Keratinocyte (primary cell): ENCODE data around the gene CPAMD8. TPM values are rescaled to one million over a fixed set of nuclear protein-coding genes. Genes with fewer than 3 reads are reported as not detected.

Source experiments
- DNase-seq: peaks from one replicate; pipeline ENCODE4 v3.0.0-alpha.2; 2011; ENCODE audit warnings: low read depth, missing footprints, low spot score
- FAIRE-seq: peaks from 2 replicates; lab custom pipeline; 2011; peaks lifted over from hg19 to GRCh38; lab: Jason Lieb, UNC
- H2AFZ ChIP-seq: 2 replicates; pipeline ENCODE4 v1.6.0; 2012; ENCODE audit warnings: low read length, control low read depth, inconsistent platforms; ENCODE audit not compliant: control insufficient read depth
- H3K27ac ChIP-seq: 2 replicates; pipeline ENCODE4 v1.5.1; 2011; ENCODE audit warnings: low read length; ENCODE audit not compliant: control insufficient read depth, insufficient read depth
- H3K27me3 ChIP-seq: 3 replicates; pipeline ENCODE4 v1.6.0; 2011; ENCODE audit warnings: low read length; ENCODE audit not compliant: control insufficient read depth, insufficient read depth; ENCODE audit errors: extremely low read depth
- H3K36me3 ChIP-seq, 2 experiments: 2 replicates in 1 of 2; 3 replicates in 1 of 2; pipeline ENCODE4 v1.5.1; 2011; ENCODE audit warnings: low read length in 2 of 2, mild to moderate bottlenecking in 1 of 2; ENCODE audit not compliant: control insufficient read depth in 2 of 2, insufficient read depth in 2 of 2; ENCODE audit errors: extremely low read depth in 1 of 2
- H3K4me1 ChIP-seq: 3 replicates; pipeline ENCODE4 v1.5.1; 2011; ENCODE audit warnings: low read length; ENCODE audit not compliant: control insufficient read depth, insufficient read depth; ENCODE audit errors: extremely low read depth
- H3K4me2 ChIP-seq: 3 replicates; pipeline ENCODE4 v1.6.0; 2011; ENCODE audit warnings: low read depth, low read length; ENCODE audit not compliant: control insufficient read depth, insufficient read depth; ENCODE audit errors: extremely low read depth
- H3K4me3 ChIP-seq, 3 experiments: fragments of 200-600 bp in 1 of 3; sonication (generic) in 1 of 3; 2 replicates in 2 of 3; 3 replicates in 1 of 3; pipeline ENCODE4 v1.5.1; 2011 to 2016; ENCODE audit warnings: low read length in 3 of 3, mild to moderate bottlenecking in 3 of 3, control low read depth in 2 of 3, inconsistent platforms in 1 of 3, low read depth in 1 of 3, mixed read lengths in 1 of 3, mixed run types in 1 of 3, moderate library complexity in 1 of 3; ENCODE audit not compliant: control insufficient read depth in 2 of 3, insufficient read depth in 2 of 3; ENCODE audit errors: extremely low read depth in 1 of 3
- H3K79me2 ChIP-seq: 2 replicates; pipeline ENCODE4 v1.6.0; 2012; ENCODE audit warnings: low read length; ENCODE audit not compliant: control insufficient read depth, insufficient read depth
- H3K9ac ChIP-seq: 3 replicates; pipeline ENCODE4 v1.6.0; 2011; ENCODE audit warnings: low read length; ENCODE audit not compliant: control insufficient read depth, insufficient read depth; ENCODE audit errors: extremely low read depth
- H3K9me1 ChIP-seq: 3 replicates; pipeline ENCODE4 v1.6.0; 2011; ENCODE audit warnings: low read length; ENCODE audit not compliant: control insufficient read depth, insufficient read depth; ENCODE audit errors: extremely low read depth
- H3K9me3 ChIP-seq: 2 replicates; pipeline ENCODE4 v1.5.1; 2012; ENCODE audit warnings: low read depth, low read length; ENCODE audit not compliant: control insufficient read depth
- H4K20me1 ChIP-seq: 3 replicates; pipeline ENCODE4 v1.6.0; 2011; ENCODE audit warnings: low read length; ENCODE audit not compliant: control insufficient read depth, insufficient read depth; ENCODE audit errors: extremely low read depth
- EZH2 ChIP-seq: IDR thresholded peaks from one replicate; pipeline ENCODE4 v1.6.1; 2012; ENCODE audit warnings: inconsistent platforms, mild to moderate bottlenecking, low read length, moderate library complexity
- dilution Hi-C: fragments of 300-500 bp; cut with MboI; formaldehyde crosslinking; loops from one replicate; pipeline ENCODE4 v1.7.0; 2020; ENCODE audit warnings: low sequenced_read_pairs; ENCODE audit not compliant: extremely low pct_ligation_motif_present
- polyA plus RNA-seq, 5 experiments: library from polyadenylated mRNA; depleted of rRNA in 3 of 5; stranded (reverse) in 3 of 5; stranded (forward) in 1 of 5; unstranded in 1 of 5; fragments of >200 nt; gene quantifications; 1 replicate in 1 of 5; 2 replicates in 3 of 5; 3 replicates in 1 of 5; pipeline versions ENCODE4 v1.2.1 to v1.2.3, GENCODE V29; 2011 to 2012; ENCODE audit warnings: missing spikeins in 2 of 5, low read depth in 1 of 5, low replicate concordance in 1 of 5
- TF ChIP-seq, protein P1 (sequence below), 3 experiments: IDR thresholded peaks in 1 of 3; conservative IDR thresholded peaks in 1 of 3; optimal IDR thresholded peaks in 1 of 3; 2 replicates in 2 of 3; 3 replicates in 1 of 3; pipeline versions ENCODE3 to v1.5.1; 2011; ENCODE audit warnings: low read length in 3 of 3, mild to moderate bottlenecking in 3 of 3, moderate library complexity in 2 of 3, control low read depth in 1 of 3, inconsistent platforms in 1 of 3; ENCODE audit not compliant: insufficient read depth in 2 of 3; ENCODE audit errors: extremely low read depth in 1 of 3

CPAMD8 gene
- polyA plus RNA-seq, 1 donor (not counting 4 experiments of a cell fraction or from before 2014, with no cell fraction given) = 0.38 TPM

- Histone ChIP-seq H3K9me3 (no peaks in the 10 kb centered on the region), H3K27me3 (no peaks in the 10 kb centered on the region), H3K27ac (no peak overlapping the region), H3K79me2 (no peaks in the 10 kb centered on the region), H2AFZ (no peak overlapping the region), H3K4me3 (no peak overlapping the region), H3K36me3 (no peaks in the 10 kb centered on the region), H3K4me2 (no peak overlapping the region), H4K20me1 (no peaks in the 10 kb centered on the region), H3K4me1 (no peaks in the 10 kb centered on the region), H3K9me1 (no peaks in the 10 kb centered on the region), H3K9ac (no peak overlapping the region)
- TF ChIP-seq, protein P1, sequence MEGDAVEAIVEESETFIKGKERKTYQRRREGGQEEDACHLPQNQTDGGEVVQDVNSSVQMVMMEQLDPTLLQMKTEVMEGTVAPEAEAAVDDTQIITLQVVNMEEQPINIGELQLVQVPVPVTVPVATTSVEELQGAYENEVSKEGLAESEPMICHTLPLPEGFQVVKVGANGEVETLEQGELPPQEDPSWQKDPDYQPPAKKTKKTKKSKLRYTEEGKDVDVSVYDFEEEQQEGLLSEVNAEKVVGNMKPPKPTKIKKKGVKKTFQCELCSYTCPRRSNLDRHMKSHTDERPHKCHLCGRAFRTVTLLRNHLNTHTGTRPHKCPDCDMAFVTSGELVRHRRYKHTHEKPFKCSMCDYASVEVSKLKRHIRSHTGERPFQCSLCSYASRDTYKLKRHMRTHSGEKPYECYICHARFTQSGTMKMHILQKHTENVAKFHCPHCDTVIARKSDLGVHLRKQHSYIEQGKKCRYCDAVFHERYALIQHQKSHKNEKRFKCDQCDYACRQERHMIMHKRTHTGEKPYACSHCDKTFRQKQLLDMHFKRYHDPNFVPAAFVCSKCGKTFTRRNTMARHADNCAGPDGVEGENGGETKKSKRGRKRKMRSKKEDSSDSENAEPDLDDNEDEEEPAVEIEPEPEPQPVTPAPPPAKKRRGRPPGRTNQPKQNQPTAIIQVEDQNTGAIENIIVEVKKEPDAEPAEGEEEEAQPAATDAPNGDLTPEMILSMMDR (optimal IDR thresholded peaks at IDR 0.05 in 1 of 3, IDR thresholded peaks at IDR 0.05 in 1 of 3, conservative IDR thresholded peaks at IDR 0.05 in 1 of 3; ENCODE audit: extremely low read depth in 1 of 3, insufficient read depth in 2 of 3, low read length in 3 of 3) = no peak
- TF ChIP-seq EZH2 = no peak
- dilution Hi-C loops = no loop called here
- DNase-seq = no peak
- no peak for FAIRE-seq
Measured at GRCh38 chr19:17043744-17044143, 17.1 kb upstream of the CPAMD8 start.

DNA sequence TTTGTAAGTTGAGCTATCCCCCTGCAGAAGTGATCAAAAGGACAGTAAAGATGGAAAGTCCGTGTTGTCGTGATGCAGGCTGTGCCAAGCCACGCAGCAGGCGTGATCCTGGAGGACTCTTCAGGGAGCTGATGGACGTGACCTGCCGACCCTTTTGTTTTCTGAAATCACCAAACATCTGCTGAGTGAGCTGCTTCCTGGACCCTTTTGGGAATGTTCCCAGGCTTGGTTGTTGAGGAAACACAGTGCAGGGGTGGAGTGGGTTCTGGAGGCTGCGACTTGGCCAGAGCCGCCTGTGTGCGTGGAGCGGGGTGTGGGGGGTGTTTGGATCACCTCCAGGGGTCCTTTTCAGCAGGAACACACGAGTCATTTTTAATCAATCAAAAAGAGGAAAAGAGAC, 15.4 kb upstream of the CPAMD8 start:
- Histone ChIP-seq H3K79me2 (no peaks in the 10 kb centered on the region), H2AFZ (no peak overlapping the region), H3K9me1 (no peaks in the 10 kb centered on the region), H3K27ac (no peak overlapping the region), H3K9ac (no peak overlapping the region), H3K27me3 (peaks cover 3% of the 10 kb centered on the region), H3K36me3 (no peaks in the 10 kb centered on the region), H3K9me3 (no peaks in the 10 kb centered on the region), H3K4me2 (no peak overlapping the region), H3K4me1 (no peaks in the 10 kb centered on the region), H4K20me1 (no peaks in the 10 kb centered on the region), H3K4me3 (no peak overlapping the region)
- FAIRE-seq (no peak), DNase-seq (no peak)
- dilution Hi-C loops = no loop called here
- TF ChIP-seq, protein P1 (optimal IDR thresholded peaks at IDR 0.05 in 1 of 3, IDR thresholded peaks at IDR 0.05 in 1 of 3, conservative IDR thresholded peaks at IDR 0.05 in 1 of 3; ENCODE audit: extremely low read depth in 1 of 3, insufficient read depth in 2 of 3, low read length in 3 of 3) = no peak
